Mesothelial cell of epicardium (in vitro differentiated cells): ENCODE measurements around the gene APOD. TPM values are rescaled to one million over a fixed set of nuclear protein-coding genes. Genes with fewer than 3 reads are reported as not detected.
A peak's percentile ranks its signal among the peaks of the same experiment; 100 is the strongest.

ENCODE experiments used
- DNase-seq, 2 experiments: peaks; one replicate each; pipeline ENCODE4 v3.0.0; 2021; ENCODE audit warnings: low spot score in 2 of 2; ENCODE audit not compliant: unreplicated experiment in 2 of 2
- H3K27ac Mint-ChIP-seq: 2 replicates; pipeline ENCODE4 v1.8.0; 2021; ENCODE audit warnings: mixed read lengths
- H3K27me3 Mint-ChIP-seq: 2 replicates; pipeline ENCODE4 v1.8.0; 2021; ENCODE audit warnings: low read depth, mixed read lengths
- H3K36me3 Mint-ChIP-seq: 2 replicates; pipeline ENCODE4 v1.8.0; 2021; ENCODE audit warnings: mixed read lengths
- H3K4me1 Mint-ChIP-seq: 2 replicates; pipeline ENCODE4 v1.8.0; 2021; ENCODE audit warnings: mixed read lengths
- H3K4me3 Mint-ChIP-seq: 2 replicates; pipeline ENCODE4 v1.8.0; 2021; ENCODE audit warnings: mild to moderate bottlenecking, moderate library complexity, mixed read lengths
- H3K9me3 Mint-ChIP-seq: 2 replicates; pipeline ENCODE4 v1.8.0; 2021; ENCODE audit warnings: mixed read lengths
- CTCF ChIP-seq: fragments of 200-600 bp; sonication (generic); IDR thresholded peaks from one replicate; pipeline ENCODE4 v1.5.0; 2021; ENCODE audit warnings: antibody characterized with exemption; ENCODE audit not compliant: unreplicated experiment
- total RNA-seq: library from RNA; stranded (reverse); gene quantifications from 3 replicates; pipeline ENCODE4 v1.2.1, GENCODE V29; 2021

Gene APOD
- total RNA-seq, 1 donor from 2014 or later: 0.63 TPM

DNA sequence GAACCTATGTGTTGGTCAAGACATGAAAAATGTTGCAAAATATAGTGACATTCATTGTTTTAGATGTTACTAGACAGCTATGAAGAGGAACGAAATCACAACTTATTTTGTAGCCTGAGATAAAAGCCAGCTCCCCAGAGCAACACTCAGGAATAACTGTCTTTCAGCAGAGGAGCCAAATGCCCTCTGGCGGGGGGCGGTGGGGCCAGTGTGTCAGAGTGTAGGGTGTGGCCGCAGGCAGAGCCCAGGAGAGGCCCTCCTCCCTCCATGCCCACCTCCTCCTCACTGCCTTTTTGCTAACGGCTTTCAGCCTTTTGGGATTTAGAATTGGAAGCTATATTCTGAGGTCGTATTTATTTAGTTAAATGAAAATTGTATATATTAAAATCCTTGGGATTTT is 16.9 kb downstream of the APOD start:
- Mint-ChIP-seq H3K4me1 (peaks cover 23% of the 10 kb centered on the region), H3K9me3 (no peaks in the 10 kb centered on the region), H3K36me3 (no peaks in the 10 kb centered on the region), H3K27me3 (no peaks in the 10 kb centered on the region), H3K27ac (peak overlapping the region; percentile 23), H3K4me3 (no peak overlapping the region)
- no peak for TF ChIP-seq CTCF
- no peak for DNase-seq

GRCh38 chr3:195565716-195566115 is 18.0 kb downstream of the APOD start:
- H3K27me3 Mint-ChIP-seq: no peaks in the 10 kb centered on the region
- H3K27ac Mint-ChIP-seq: peak overlapping the region; percentile 13
- peaks cover 21% of the 10 kb centered on the region for H3K4me1 Mint-ChIP-seq
- no peak for TF ChIP-seq CTCF
- no peak overlapping the region for H3K4me3 Mint-ChIP-seq
- no peaks in the 10 kb centered on the region for H3K36me3 Mint-ChIP-seq
- no peak for DNase-seq
- H3K9me3 Mint-ChIP-seq: no peaks in the 10 kb centered on the region

GRCh38 chr3:195563317-195563716 is 20.4 kb downstream of the APOD start:
- TF ChIP-seq CTCF: no peak
- no peaks in the 10 kb centered on the region for H3K9me3 Mint-ChIP-seq
- DNase-seq: no peak
- H3K27ac Mint-ChIP-seq: no peak overlapping the region
- H3K36me3 Mint-ChIP-seq: no peaks in the 10 kb centered on the region
- no peaks in the 10 kb centered on the region for H3K27me3 Mint-ChIP-seq
- H3K4me3 Mint-ChIP-seq: no peak overlapping the region
- peaks cover 21% of the 10 kb centered on the region for H3K4me1 Mint-ChIP-seq

DNA sequence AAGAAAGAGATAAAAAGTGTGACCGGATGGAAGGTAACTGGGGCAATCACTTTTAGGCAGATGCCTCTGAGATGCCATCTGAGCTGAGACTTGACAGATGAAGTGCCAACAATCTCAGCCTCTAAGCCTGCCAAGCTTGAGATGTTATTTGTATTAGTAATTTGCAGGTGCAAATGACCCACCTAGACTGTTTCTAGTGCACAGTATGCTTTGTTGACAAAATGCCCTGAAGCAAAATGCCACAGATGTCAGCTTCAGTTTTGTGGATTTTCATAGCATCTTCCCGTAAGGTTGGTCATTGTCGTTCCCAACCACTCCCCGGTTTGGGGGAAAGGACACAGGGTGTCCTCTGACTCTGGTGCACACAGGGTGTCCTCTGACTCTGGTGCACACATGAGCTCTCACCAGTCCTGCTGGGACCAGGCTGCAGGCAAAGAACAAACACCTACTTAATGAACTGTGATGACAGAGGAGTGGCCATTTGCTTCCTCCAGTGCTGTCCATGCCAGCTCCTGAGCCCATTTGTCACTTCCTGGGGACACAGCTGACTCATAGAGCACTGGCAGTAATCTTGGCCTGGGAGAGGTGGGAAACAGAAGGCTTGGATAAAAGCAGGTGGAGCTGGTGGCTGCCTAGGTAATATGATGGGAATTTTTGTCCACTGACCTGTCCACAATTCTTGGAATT is 23.9 kb downstream of the APOD start:
- no peaks in the 10 kb centered on the region for H3K36me3 Mint-ChIP-seq
- H3K4me3 Mint-ChIP-seq: no peak overlapping the region
- no peak for TF ChIP-seq CTCF
- H3K27me3 Mint-ChIP-seq: peaks cover 11% of the 10 kb centered on the region
- no peak for DNase-seq
- no peaks in the 10 kb centered on the region for H3K9me3 Mint-ChIP-seq
- H3K27ac Mint-ChIP-seq: no peak overlapping the region
- H3K4me1 Mint-ChIP-seq: peaks cover 4% of the 10 kb centered on the region

DNA sequence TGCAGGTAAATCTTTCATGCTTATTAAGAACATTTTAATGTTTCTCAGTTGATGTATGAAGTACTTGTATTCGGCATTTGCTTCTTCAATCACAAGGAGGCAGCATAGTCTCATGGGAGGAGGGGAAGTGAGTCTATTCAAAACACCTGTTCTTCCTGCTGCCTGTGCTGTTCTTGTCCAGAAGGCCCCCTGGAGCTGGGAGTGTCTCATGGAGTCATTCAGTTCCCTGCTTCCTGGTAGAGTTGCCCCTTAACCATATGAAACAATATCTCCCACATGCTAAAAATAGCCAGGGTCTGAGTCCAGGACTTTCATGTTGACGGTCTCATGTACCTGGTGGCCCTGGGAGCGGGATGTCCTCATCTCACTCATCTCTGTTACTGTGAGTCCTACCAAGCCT is 25.1 kb downstream of the APOD start:
- no peak overlapping the region for H3K27ac Mint-ChIP-seq
- TF ChIP-seq CTCF: no peak
- H3K27me3 Mint-ChIP-seq: peaks cover 13% of the 10 kb centered on the region
- peaks cover 4% of the 10 kb centered on the region for H3K4me1 Mint-ChIP-seq
- H3K9me3 Mint-ChIP-seq: no peaks in the 10 kb centered on the region
- DNase-seq: no peak
- no peak overlapping the region for H3K4me3 Mint-ChIP-seq
- H3K36me3 Mint-ChIP-seq: no peaks in the 10 kb centered on the region
